GM12801 (cell line): ENCODE data around the gene RNASEH2A.

Experiments
- TF ChIP-seq, protein P1 (sequence below): IDR thresholded peaks from one replicate; pipeline ENCODE4 v1.5.1; 2011; ENCODE audit warnings: control low read depth; ENCODE audit not compliant: insufficient read length; ENCODE audit errors: extremely low read depth

The RNASEH2A gene

DNA sequence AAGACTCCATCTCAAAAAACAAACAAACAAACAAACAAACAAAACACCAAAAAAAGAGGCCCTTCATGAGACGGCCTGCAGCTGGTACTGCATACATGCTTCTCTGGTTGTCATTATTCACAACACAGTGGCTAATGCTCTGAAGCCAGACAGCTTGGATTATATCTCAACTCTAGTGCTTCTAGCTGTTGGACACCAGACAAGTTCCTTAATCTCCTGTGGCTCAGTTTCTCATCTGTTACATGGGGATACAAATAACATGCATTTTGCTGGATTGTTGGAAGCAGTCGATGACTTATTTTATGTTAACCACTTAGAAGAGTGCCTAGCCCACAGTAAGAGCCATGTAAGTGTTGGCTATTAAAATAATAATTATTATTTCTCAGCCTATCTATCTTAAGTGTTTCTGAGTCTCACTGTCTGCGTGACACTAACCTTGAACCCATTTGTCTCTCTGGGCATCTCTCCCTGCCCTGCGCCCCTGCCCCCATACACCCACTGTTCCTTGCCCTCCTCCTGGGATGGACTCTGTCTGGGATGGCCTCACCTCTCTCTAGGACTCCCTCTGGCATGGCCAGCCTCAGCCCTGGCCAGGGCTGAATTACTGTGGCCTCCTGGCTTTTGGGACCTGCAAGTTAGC lies 18.2 kb upstream of the RNASEH2A start:
- TF ChIP-seq, protein P1, sequence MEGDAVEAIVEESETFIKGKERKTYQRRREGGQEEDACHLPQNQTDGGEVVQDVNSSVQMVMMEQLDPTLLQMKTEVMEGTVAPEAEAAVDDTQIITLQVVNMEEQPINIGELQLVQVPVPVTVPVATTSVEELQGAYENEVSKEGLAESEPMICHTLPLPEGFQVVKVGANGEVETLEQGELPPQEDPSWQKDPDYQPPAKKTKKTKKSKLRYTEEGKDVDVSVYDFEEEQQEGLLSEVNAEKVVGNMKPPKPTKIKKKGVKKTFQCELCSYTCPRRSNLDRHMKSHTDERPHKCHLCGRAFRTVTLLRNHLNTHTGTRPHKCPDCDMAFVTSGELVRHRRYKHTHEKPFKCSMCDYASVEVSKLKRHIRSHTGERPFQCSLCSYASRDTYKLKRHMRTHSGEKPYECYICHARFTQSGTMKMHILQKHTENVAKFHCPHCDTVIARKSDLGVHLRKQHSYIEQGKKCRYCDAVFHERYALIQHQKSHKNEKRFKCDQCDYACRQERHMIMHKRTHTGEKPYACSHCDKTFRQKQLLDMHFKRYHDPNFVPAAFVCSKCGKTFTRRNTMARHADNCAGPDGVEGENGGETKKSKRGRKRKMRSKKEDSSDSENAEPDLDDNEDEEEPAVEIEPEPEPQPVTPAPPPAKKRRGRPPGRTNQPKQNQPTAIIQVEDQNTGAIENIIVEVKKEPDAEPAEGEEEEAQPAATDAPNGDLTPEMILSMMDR, result no peak

DNA sequence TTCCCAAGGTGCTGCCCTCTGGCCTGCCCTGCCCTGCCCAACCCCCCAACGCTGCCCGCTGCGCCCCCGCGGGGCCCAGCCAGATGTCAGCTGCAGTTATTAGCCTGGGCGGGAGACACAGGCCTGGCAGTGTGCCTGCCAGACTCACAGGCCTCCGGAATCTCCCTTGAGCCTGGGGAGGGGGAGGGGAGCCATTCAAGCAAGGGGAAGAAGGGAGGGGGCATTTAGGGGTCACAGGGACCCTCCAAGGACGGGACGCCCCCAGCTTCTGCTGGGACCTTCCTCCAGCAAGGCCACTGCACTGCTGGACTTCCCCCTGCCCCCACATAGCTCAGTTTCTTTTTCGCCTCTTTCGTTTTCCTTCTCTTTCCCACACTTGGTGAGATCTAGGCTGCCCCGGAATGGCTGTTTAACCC lies 17.7 kb upstream of the RNASEH2A start:
- TF ChIP-seq, protein P1, result no peak

DNA sequence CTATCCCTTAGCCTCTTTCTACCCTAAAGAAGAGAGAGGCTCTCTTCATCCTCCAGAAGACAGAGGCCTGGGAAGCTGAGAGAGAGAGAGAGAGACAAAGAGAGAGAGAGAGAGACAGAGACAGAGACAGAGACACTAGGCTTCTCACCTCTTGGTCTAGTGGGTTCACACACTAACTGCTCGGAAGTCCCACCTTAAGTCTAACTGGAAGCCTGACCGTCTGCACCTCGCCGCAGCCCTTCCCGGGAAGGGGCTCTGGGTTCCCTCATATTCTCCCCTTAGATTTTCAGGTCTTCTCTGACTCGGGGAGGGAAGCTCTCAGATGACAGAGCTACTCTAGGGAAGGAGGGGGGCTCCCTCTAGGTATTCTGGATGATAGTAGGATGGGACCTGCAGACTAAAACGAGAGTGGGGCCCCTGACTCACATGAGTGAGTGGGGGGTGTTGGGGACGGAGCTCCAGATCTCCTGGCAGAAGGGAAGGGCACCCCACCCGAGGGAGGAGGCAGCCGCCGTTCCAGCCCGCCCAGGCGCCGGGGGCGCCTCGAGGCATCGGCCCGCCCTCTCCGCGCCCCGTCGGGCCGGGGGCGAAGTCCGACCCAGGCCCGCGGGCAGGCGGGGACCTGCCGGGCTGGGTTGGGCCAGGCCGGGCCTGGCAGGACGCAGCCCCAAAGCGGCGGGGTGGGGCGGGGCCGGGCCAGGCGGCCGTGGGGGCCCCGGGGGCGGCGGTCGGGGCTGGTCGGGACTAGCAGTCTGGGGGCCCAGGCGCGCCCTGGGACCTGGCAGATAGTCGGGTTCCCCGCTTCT lies 17.1 kb upstream of the RNASEH2A start:
- TF ChIP-seq, protein P1, result no peak

DNA sequence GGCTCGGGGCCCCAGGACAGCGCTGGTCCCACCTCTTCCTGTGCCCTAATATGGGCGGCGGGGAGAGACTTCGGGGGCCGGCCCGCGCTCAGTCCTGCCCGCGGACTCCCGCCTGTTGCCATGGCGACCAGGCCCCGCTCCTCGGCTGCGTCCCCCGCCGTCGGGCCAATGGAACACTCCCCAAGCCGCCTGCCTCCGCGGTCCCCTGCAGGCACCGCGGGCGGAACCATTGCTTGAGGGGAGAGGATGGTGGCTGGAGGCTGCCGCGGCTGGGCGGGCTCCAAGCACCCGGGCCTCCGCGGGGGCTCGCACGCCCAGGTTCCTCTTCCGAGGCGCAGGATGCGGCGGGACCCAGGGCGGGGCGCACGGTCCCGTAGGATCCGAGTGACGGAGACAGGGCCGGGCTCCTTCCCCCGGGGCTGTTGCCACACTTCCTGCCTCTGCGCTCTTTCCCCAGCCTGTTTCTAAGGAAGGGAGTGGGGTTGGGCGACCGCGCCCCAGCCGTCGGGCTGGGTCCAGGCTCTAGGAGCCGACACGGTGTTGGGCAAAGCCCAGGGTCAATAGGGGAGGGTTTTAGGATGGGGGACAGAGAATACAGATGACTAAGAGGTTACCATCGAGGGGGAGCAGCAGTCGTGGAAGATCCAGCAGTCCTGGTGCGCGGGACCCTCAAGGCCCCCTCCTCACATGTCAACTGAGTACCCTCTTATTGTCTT lies 16.3 kb upstream of the RNASEH2A start:
- TF ChIP-seq, protein P1, result no peak

DNA sequence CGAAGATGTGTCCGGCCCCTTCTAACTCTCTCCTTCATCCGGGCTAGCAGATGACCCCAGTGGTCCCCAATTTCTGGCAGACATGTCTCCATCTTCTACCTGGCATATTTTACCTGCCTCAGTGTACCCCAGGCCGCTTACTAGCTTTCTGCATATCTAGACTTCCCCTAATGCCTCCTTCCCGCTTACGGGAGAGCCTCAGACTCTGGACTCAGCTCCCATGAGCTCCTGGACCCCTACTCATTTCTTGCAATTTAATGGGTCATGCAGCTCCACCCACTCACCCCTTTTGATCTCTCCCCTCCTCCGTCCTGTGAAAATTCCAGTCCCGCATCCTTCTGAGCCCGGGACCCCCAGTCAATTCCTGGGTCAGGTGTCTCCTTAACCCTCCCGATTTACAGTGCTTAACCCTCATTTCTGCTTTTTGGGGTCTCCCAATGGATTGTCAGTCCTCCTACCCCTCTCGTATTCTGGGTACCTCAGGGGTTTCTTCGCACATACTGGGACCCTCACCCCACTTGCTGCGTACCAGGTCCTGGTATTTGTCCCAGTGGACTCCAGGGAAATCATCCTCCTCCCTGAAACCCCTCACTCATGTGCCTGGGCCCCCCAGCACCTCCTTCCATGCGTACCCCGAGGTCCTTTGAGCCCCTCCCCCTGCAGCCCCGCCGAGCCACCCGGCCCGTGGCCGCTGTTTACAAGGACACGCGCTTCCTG lies 15.6 kb upstream of the RNASEH2A start:
- TF ChIP-seq, protein P1, result no peak

DNA sequence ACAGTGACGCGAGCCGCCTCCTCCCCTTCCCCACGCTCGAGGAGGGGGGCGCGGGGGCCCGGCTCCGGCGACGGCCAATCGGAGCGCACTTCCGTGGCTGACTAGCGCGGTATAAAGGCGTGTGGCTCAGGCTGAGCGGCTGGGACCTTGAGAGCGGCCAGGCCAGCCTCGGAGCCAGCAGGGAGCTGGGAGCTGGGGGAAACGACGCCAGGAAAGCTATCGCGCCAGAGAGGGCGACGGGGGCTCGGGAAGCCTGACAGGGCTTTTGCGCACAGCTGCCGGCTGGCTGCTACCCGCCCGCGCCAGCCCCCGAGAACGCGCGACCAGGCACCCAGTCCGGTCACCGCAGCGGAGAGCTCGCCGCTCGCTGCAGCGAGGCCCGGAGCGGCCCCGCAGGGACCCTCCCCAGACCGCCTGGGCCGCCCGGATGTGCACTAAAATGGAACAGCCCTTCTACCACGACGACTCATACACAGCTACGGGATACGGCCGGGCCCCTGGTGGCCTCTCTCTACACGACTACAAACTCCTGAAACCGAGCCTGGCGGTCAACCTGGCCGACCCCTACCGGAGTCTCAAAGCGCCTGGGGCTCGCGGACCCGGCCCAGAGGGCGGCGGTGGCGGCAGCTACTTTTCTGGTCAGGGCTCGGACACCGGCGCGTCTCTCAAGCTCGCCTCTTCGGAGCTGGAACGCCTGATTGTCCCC lies 14.9 kb upstream of the RNASEH2A start, which contains the start of gene JUNB:
Gene JUNB, plus strand, starts transcription at position 142 of the 706 bp plus-strand sequence. Its CDS starts 286 bp downstream, at position 428.
- TF ChIP-seq, protein P1, result no peak
